IMR-90 (cell line): ENCODE data around the gene DYNLL2. TPM values are rescaled to one million over a fixed set of nuclear protein-coding genes. Genes with fewer than 3 reads are reported as not detected.
"Not testable (repeated sequence)": the region's sequence is repeated elsewhere in the genome, so short reads cannot be mapped to it uniquely, and the experiment has no call there.

Source experiments
- ATAC-seq: fragments of 200-7000 bp; cut with Tn5 transposase; 2 replicates; pipeline ENCODE4 v1.9.1; 2020; ENCODE audit warnings: low read depth, mild to moderate bottlenecking, moderate library complexity
- BruUV-seq: library from RNA; stranded (reverse); fragments of 400-500 nt; replicated peaks from 2 replicates; lab custom pipeline; 2021; lab: Mats Ljungman, UMichigan
- CTCF ChIA-PET: fragments of 300-600 bp; formaldehyde crosslinking; extraction: SDS; loops from one replicate; lab custom pipeline; 2021; ENCODE audit warnings: antibody characterized with exemption; lab: Yijun Ruan, JAX
- POLR2A ChIA-PET: fragments of 300-600 bp; sonication (Branson Sonifier 250); formaldehyde crosslinking; loops from one replicate; lab custom pipeline; 2022; ENCODE audit warnings: antibody characterized with exemption; ENCODE audit not compliant: unreplicated experiment; lab: Charles Lee
- DNase-seq: peaks from one replicate; pipeline ENCODE4 v3.0.0; 2013
- H2AFZ ChIP-seq: replicated peaks from 2 replicates; pipeline ENCODE3; 2013; ENCODE audit warnings: low read length, mild to moderate bottlenecking; ENCODE audit not compliant: poor library complexity
- H2AK5ac ChIP-seq: 2 replicates; pipeline ENCODE4 v1.6.1; 2013; ENCODE audit warnings: low read depth, low read length, inconsistent platforms
- H2AK9ac ChIP-seq: replicated peaks from 2 replicates; pipeline ENCODE3; 2013; ENCODE audit warnings: mild to moderate bottlenecking, low read depth, low read length, moderate library complexity; ENCODE audit not compliant: poor library complexity
- H2BK120ac ChIP-seq: 2 replicates; pipeline ENCODE4 v1.6.1; 2013; ENCODE audit warnings: low read depth, low read length, inconsistent platforms
- H2BK15ac ChIP-seq: 3 replicates; pipeline ENCODE4 v1.6.1; 2013; ENCODE audit warnings: low read depth, low read length, inconsistent platforms
- H2BK20ac ChIP-seq: 2 replicates; pipeline ENCODE4 v1.6.1; 2013; ENCODE audit warnings: low read depth, mild to moderate bottlenecking, inconsistent platforms, low read length, moderate library complexity
- H2BK5ac ChIP-seq: 2 replicates; pipeline ENCODE4 v1.6.1; 2013; ENCODE audit warnings: mild to moderate bottlenecking, low read depth, low read length, inconsistent platforms; ENCODE audit not compliant: poor library complexity, severe bottlenecking
- H3K14ac ChIP-seq: replicated peaks from 2 replicates; pipeline ENCODE4 v1.6.1; 2013; ENCODE audit warnings: low read depth, low read length, inconsistent platforms
- H3K18ac ChIP-seq: 2 replicates; pipeline ENCODE4 v1.6.1; 2013; ENCODE audit warnings: low read depth, low read length, control low read depth
- H3K23ac ChIP-seq: 2 replicates; pipeline ENCODE4 v1.6.1; 2013; ENCODE audit warnings: low read depth, low read length, inconsistent platforms
- H3K27ac ChIP-seq: 2 replicates; pipeline ENCODE4 v1.5.1; 2013; ENCODE audit warnings: mild to moderate bottlenecking, control low read depth, low read length; ENCODE audit not compliant: insufficient read depth
- H3K27me3 ChIP-seq: 2 replicates; pipeline ENCODE4 v1.6.1; 2013; ENCODE audit warnings: low read length; ENCODE audit not compliant: control insufficient read depth, insufficient read depth
- H3K36me3 ChIP-seq: 2 replicates; pipeline ENCODE4 v1.6.1; 2013; ENCODE audit warnings: low read length, mixed read lengths; ENCODE audit not compliant: control insufficient read depth, insufficient read depth
- H3K4ac ChIP-seq: 2 replicates; pipeline ENCODE4 v1.6.1; 2013; ENCODE audit warnings: low read depth, low read length, inconsistent platforms
- H3K4me1 ChIP-seq: 2 replicates; pipeline ENCODE4 v1.6.1; 2013; ENCODE audit warnings: low read length, mixed read lengths; ENCODE audit not compliant: control insufficient read depth, insufficient read depth
- H3K4me2 ChIP-seq: 2 replicates; pipeline ENCODE4 v1.6.1; 2013; ENCODE audit warnings: low read depth, mild to moderate bottlenecking, control low read depth, low read length, moderate library complexity
- H3K4me3 ChIP-seq: 2 replicates; pipeline ENCODE4 v1.5.1; 2013; ENCODE audit warnings: low read depth, mild to moderate bottlenecking, control low read depth, low read length, moderate library complexity; ENCODE audit not compliant: insufficient read depth
- H3K56ac ChIP-seq: 2 replicates; pipeline ENCODE4 v1.6.1; 2013; ENCODE audit warnings: low read length, inconsistent platforms; ENCODE audit not compliant: insufficient read depth; ENCODE audit errors: extremely low read depth
- H3K79me1 ChIP-seq, 2 experiments: 2 replicates each; pipeline ENCODE4 v1.6.1; 2013; ENCODE audit warnings: low read length in 2 of 2, inconsistent platforms in 1 of 2, low read depth in 1 of 2
- H3K9ac ChIP-seq: 2 replicates; pipeline ENCODE4 v1.6.1; 2013; ENCODE audit warnings: low read depth, low read length, control low read depth
- H3K9me1 ChIP-seq: 2 replicates; pipeline ENCODE4 v1.6.1; 2013; ENCODE audit warnings: low read length, inconsistent platforms; ENCODE audit not compliant: insufficient read depth
- H3K9me3 ChIP-seq: 2 replicates; pipeline ENCODE4 v1.6.1; 2013; ENCODE audit warnings: low read length; ENCODE audit not compliant: control insufficient read depth, insufficient read depth
- H4K20me1 ChIP-seq: 2 replicates; pipeline ENCODE4 v1.6.1; 2013; ENCODE audit warnings: low read length, inconsistent platforms; ENCODE audit not compliant: insufficient read depth
- H4K5ac ChIP-seq: 2 replicates; pipeline ENCODE4 v1.6.1; 2013; ENCODE audit warnings: mild to moderate bottlenecking, low read depth, low read length, control low read depth
- H4K8ac ChIP-seq, 2 experiments: 2 replicates each; pipeline ENCODE4 v1.6.1; 2013; ENCODE audit warnings: low read depth in 2 of 2, low read length in 2 of 2, control low read depth in 1 of 2, inconsistent platforms in 1 of 2
- H4K91ac ChIP-seq: 2 replicates; pipeline ENCODE4 v1.6.1; 2013; ENCODE audit warnings: low read depth, low read length, inconsistent platforms; ENCODE audit not compliant: insufficient read depth
- WGBS, 2 experiments: methylation state at CpG; one replicate each; pipeline versions ENCODE4 v1.1.5 to v1.1.7; 2013; ENCODE audit warnings: missing lambda C conversion rate in 2 of 2; ENCODE audit not compliant: insufficient read length in 1 of 2; ENCODE audit errors: extremely low coverage in 2 of 2; 5-methylcytosine and 5-hydroxymethylcytosine counted together
- dilution Hi-C: fragments of 300-500 bp; cut with HindIII; formaldehyde crosslinking; loops from one replicate; pipeline ENCODE4 v1.14.3; 2018; ENCODE audit warnings: low sequenced_read_pairs; ENCODE audit not compliant: unreplicated experiment
- in situ Hi-C: fragments of 300-500 bp; cut with MboI; formaldehyde crosslinking; loops from 3 replicates; pipeline ENCODE4 v1.14.3; 2019; ENCODE audit warnings: low sequenced_read_pairs, inconsistent platforms, mixed read lengths
- intact Hi-C: fragments of 100-400 bp; cut with micrococcal nuclease; formaldehyde crosslinking; loops from 2 replicates; pipeline ENCODE4 v1.10.0; 2022
- polyA plus RNA-seq, 3 experiments: library from polyadenylated mRNA; depleted of rRNA; stranded (reverse); fragments of >200 nt; gene quantifications; 2 replicates each; pipeline ENCODE4 v1.2.3, GENCODE V29; 2012; ENCODE audit warnings: low replicate concordance in 1 of 3
- total RNA-seq: library from RNA; depleted of rRNA; stranded (reverse); fragments of >200 nt; gene quantifications from 2 replicates; pipeline ENCODE4 v1.2.3, GENCODE V29; 2012

The DYNLL2 gene
- total and polyA plus RNA-seq, 2 of the 4 experiments (the other 2 are of a cell fraction): 9.1 to 14.2 TPM

DNA sequence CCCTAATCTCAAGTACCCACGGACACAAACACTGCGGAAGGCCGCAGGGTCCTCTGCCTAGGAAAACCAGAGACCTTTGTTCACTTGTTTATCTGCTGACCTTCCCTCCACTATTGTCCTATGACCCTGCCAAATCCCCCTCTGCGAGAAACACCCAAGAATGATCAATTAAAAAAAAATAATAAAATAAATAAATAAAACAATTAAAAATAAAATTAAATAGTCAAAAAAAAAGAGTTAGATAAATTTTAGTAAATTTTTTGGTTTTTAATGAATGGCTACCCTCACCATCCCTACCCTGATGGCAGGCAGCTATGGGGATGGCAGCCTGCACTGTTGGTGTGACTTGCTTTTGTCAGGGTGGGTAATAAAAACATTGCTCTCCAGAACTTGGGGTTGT, 60.1 kb downstream of the DYNLL2 start:
- H3K56ac ChIP-seq, H4K91ac ChIP-seq, H3K36me3 ChIP-seq, H4K8ac ChIP-seq, dilution Hi-C loops, H3K9ac ChIP-seq, H2BK15ac ChIP-seq, H3K9me3 ChIP-seq, DNase-seq, H2BK20ac ChIP-seq, H3K4me2 ChIP-seq, H3K27ac ChIP-seq, H4K5ac ChIP-seq, H2BK120ac ChIP-seq, H3K79me1 ChIP-seq, CTCF ChIA-PET, BruUV-seq, H3K4me3 ChIP-seq, ATAC-seq, H3K14ac ChIP-seq, H3K4ac ChIP-seq, H2AK9ac ChIP-seq, H3K4me1 ChIP-seq, H2BK5ac ChIP-seq, H3K27me3 ChIP-seq, H3K23ac ChIP-seq, intact Hi-C loops, H3K18ac ChIP-seq, H2AK5ac ChIP-seq, H3K9me1 ChIP-seq, in situ Hi-C loops, H4K20me1 ChIP-seq, POLR2A ChIA-PET, H2AFZ ChIP-seq: not testable (repeated sequence)
- WGBS, 2 experiments: no CpG with 5 or more reads among the region's 4 CpGs
